Measurements from ENCODE around the gene ENOX2. TPM values are rescaled to one million over a fixed set of nuclear protein-coding genes. Genes with fewer than 3 reads are reported as not detected.

The ENOX2 gene
- total RNA-seq, 1 experiment from 2014 or later, result 11.4 TPM

- H3K4me3 ChIP-seq (ENCODE audit: low read depth, low read length), result no peak overlapping the region
- Mint-ChIP-seq H3K4me1 (ENCODE audit: low read depth, unreplicated experiment) (peaks cover 17% of the 10 kb centered on the region), H3K36me3 (ENCODE audit: insufficient read depth, unreplicated experiment) (no peaks in the 10 kb centered on the region), H3K27me3 (ENCODE audit: insufficient read depth, unreplicated experiment) (no peaks in the 10 kb centered on the region), H3K9me3 (ENCODE audit: unreplicated experiment) (no peaks in the 10 kb centered on the region), H3K27ac (ENCODE audit: unreplicated experiment) (no peak overlapping the region), H3K4me3 (ENCODE audit: unreplicated experiment) (no peak overlapping the region)
- no peaks in the 10 kb centered on the region for H3K27me3 ChIP-seq (replicated peaks; ENCODE audit: control insufficient read depth, insufficient read depth, low read length)
- TF ChIP-seq CTCF (IDR thresholded peaks at IDR 0.05; ENCODE audit: insufficient read depth in 1 of 2, low read depth in 1 of 2, low read length in 1 of 2, severe bottlenecking in 1 of 2, unreplicated experiment in 1 of 2), result no peak
- ChIA-PET POLR2A (no interaction called here), CTCF (no interaction called here)
- no peaks in the 10 kb centered on the region for H3K4me1 ChIP-seq
- H3K36me3 ChIP-seq (ENCODE audit: control insufficient read depth, insufficient read depth, low read length), result no peaks in the 10 kb centered on the region
- intact Hi-C loops (cut with micrococcal nuclease; ENCODE audit: unreplicated experiment), result no loop called here
- no peak for DNase-seq
- H3K9me3 ChIP-seq, result no peaks in the 10 kb centered on the region
- no TSS peak for BruUV-seq (replicated peaks)
Observed at GRCh38 chrX:130846746-130847145, 56.3 kb downstream of the ENOX2 start.

DNA sequence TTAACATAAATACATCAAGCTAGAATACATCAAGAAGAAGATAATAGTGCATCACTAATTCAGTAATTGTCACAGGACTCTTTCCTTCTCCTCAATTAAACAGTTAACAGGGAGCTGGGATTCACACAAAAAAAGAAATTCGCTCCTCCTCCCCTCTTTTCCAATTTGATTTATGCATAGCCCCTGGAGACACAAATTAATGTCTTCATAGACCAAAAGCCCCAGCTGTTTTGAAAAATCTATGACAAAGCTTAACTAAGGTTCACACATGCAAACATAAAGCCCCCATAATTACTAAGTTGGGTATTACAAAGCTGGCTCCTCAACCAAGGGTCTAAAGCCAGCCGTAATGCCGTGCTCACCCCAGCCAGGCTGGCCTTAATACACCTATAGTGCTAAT is 61.2 kb downstream of the ENOX2 start:
- no peaks in the 10 kb centered on the region for H3K36me3 Mint-ChIP-seq (ENCODE audit: insufficient read depth, unreplicated experiment)
- H3K36me3 ChIP-seq (ENCODE audit: control insufficient read depth, insufficient read depth, low read length), result no peaks in the 10 kb centered on the region
- no TSS peak for BruUV-seq (replicated peaks)
- ChIA-PET CTCF (no interaction called here), POLR2A (no interaction called here)
- H3K4me1 Mint-ChIP-seq (ENCODE audit: low read depth, unreplicated experiment), result peaks cover 17% of the 10 kb centered on the region
- H3K4me1 ChIP-seq, result peaks cover 10% of the 10 kb centered on the region
- H3K27me3 Mint-ChIP-seq (ENCODE audit: insufficient read depth, unreplicated experiment), result no peaks in the 10 kb centered on the region
- no peaks in the 10 kb centered on the region for H3K9me3 Mint-ChIP-seq (ENCODE audit: unreplicated experiment)
- no peaks in the 10 kb centered on the region for H3K9me3 ChIP-seq
- TF ChIP-seq CTCF (IDR thresholded peaks at IDR 0.05; ENCODE audit: insufficient read depth in 1 of 2, low read depth in 1 of 2, low read length in 1 of 2, severe bottlenecking in 1 of 2, unreplicated experiment in 1 of 2), result no peak
- no peaks in the 10 kb centered on the region for H3K27me3 ChIP-seq (replicated peaks; ENCODE audit: control insufficient read depth, insufficient read depth, low read length)
- DNase-seq, result no peak
- no peak overlapping the region for H3K27ac Mint-ChIP-seq (ENCODE audit: unreplicated experiment)
- no peak overlapping the region for H3K4me3 ChIP-seq (ENCODE audit: low read depth, low read length)
- no peak overlapping the region for H3K4me3 Mint-ChIP-seq (ENCODE audit: unreplicated experiment)
- intact Hi-C loops (cut with micrococcal nuclease; ENCODE audit: unreplicated experiment), result no loop called here

- no peaks in the 10 kb centered on the region for H3K9me3 Mint-ChIP-seq (ENCODE audit: unreplicated experiment)
- H3K4me1 Mint-ChIP-seq (ENCODE audit: low read depth, unreplicated experiment), result peaks cover 17% of the 10 kb centered on the region
- DNase-seq, result no peak
- intact Hi-C loops (cut with micrococcal nuclease; ENCODE audit: unreplicated experiment), result no loop called here
- H3K4me3 Mint-ChIP-seq (ENCODE audit: unreplicated experiment), result no peak overlapping the region
- no peaks in the 10 kb centered on the region for H3K36me3 Mint-ChIP-seq (ENCODE audit: insufficient read depth, unreplicated experiment)
- Histone ChIP-seq H3K9me3 (no peaks in the 10 kb centered on the region), H3K36me3 (ENCODE audit: control insufficient read depth, insufficient read depth, low read length) (no peaks in the 10 kb centered on the region), H3K27me3 (replicated peaks; ENCODE audit: control insufficient read depth, insufficient read depth, low read length) (no peaks in the 10 kb centered on the region), H3K4me1 (peaks cover 17% of the 10 kb centered on the region), H3K4me3 (ENCODE audit: low read depth, low read length) (no peak overlapping the region)
- ChIA-PET POLR2A (no interaction called here), CTCF (no interaction called here)
- BruUV-seq (replicated peaks), result no TSS peak
- no peak overlapping the region for H3K27ac Mint-ChIP-seq (ENCODE audit: unreplicated experiment)
- no peaks in the 10 kb centered on the region for H3K27me3 Mint-ChIP-seq (ENCODE audit: insufficient read depth, unreplicated experiment)
- no peak for TF ChIP-seq CTCF (IDR thresholded peaks at IDR 0.05; ENCODE audit: insufficient read depth in 1 of 2, low read depth in 1 of 2, low read length in 1 of 2, severe bottlenecking in 1 of 2, unreplicated experiment in 1 of 2)
Observed at GRCh38 chrX:130840345-130840744, 62.7 kb downstream of the ENOX2 start.
